ENCODE measurements around the gene CABP4. TPM values are rescaled to one million over a fixed set of nuclear protein-coding genes. Genes with fewer than 3 reads are reported as not detected.
A peak's percentile ranks its signal among the peaks of the same experiment; 100 is the strongest.

CABP4 gene
- total RNA-seq, 4 donors from 2014 or later, result 0.65 to 4.6 (median 3.0) TPM

DNA sequence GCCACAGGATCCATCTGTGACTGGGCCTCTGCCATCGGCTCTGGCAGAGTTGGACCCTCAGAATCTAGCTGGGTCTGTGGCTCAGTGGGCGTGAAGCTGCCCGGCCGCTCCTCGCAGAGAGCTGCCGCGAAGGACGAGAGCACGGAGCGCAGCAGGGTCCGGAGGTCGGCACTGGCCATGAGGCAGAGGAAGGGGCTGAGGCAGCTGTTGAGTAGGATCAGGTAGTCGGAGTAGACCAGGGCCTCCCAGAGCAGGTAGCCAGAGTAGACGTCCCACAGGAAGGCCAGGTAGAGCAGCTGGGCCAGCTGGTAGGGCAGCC, 3.5 kb upstream of the CABP4 start:
- DNase-seq (ENCODE audit: low spot score) (no peak), ATAC-seq (ENCODE audit: low FRiP score) (no peak)
- TF ChIP-seq, protein P1, sequence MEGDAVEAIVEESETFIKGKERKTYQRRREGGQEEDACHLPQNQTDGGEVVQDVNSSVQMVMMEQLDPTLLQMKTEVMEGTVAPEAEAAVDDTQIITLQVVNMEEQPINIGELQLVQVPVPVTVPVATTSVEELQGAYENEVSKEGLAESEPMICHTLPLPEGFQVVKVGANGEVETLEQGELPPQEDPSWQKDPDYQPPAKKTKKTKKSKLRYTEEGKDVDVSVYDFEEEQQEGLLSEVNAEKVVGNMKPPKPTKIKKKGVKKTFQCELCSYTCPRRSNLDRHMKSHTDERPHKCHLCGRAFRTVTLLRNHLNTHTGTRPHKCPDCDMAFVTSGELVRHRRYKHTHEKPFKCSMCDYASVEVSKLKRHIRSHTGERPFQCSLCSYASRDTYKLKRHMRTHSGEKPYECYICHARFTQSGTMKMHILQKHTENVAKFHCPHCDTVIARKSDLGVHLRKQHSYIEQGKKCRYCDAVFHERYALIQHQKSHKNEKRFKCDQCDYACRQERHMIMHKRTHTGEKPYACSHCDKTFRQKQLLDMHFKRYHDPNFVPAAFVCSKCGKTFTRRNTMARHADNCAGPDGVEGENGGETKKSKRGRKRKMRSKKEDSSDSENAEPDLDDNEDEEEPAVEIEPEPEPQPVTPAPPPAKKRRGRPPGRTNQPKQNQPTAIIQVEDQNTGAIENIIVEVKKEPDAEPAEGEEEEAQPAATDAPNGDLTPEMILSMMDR (IDR thresholded peaks at IDR 0.05), result no peak

DNA sequence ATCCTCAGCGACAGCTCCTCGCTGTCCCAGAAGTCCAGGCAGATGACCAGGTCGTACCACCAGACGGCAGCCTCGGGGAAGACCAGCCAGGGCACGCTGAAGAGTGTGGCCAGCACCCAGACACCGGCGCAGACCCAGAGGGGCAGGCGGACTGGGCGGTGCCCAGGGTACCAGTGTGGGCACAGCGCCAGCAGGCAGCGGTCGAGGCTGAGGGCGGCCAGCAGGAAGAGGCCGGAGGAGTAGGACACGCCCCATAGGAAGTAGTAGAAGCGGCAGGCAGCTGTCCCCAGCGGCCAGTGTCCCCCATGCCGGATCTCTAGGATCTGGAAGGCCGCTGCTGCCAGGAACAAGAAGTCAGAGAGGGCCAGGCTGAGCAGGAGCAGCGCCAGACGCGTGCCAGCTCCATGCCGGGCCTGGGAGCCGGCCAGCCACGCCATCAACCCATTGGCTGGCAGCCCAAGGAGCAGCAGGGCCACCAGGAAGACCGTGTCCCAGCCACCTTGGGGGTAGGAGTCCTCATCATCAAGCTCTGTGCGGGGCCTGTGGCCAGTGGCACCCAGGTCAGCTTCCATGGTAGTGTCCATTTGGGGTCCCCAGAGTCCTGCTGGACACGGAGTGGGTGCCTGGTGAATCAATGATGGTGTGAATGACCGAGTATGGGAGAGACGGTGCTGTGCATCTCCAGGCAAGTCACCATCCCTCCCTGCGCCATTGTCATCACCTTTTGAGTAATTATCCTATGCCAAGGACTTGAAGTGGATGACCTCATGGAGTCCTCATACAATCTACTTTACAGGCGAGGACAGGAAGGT, 2.8 kb upstream of the CABP4 start, which contains the start of gene GPR152:
Gene GPR152 (minus strand): TSS at position 589 of the 812 bp plus-strand sequence. CDS start 5 bp downstream, at position 584.
- TF ChIP-seq, protein P1 (IDR thresholded peaks at IDR 0.05), result no peak
- DNase-seq (ENCODE audit: low spot score) (no peak), ATAC-seq (ENCODE audit: low FRiP score) (peak; percentile 15)

DNA sequence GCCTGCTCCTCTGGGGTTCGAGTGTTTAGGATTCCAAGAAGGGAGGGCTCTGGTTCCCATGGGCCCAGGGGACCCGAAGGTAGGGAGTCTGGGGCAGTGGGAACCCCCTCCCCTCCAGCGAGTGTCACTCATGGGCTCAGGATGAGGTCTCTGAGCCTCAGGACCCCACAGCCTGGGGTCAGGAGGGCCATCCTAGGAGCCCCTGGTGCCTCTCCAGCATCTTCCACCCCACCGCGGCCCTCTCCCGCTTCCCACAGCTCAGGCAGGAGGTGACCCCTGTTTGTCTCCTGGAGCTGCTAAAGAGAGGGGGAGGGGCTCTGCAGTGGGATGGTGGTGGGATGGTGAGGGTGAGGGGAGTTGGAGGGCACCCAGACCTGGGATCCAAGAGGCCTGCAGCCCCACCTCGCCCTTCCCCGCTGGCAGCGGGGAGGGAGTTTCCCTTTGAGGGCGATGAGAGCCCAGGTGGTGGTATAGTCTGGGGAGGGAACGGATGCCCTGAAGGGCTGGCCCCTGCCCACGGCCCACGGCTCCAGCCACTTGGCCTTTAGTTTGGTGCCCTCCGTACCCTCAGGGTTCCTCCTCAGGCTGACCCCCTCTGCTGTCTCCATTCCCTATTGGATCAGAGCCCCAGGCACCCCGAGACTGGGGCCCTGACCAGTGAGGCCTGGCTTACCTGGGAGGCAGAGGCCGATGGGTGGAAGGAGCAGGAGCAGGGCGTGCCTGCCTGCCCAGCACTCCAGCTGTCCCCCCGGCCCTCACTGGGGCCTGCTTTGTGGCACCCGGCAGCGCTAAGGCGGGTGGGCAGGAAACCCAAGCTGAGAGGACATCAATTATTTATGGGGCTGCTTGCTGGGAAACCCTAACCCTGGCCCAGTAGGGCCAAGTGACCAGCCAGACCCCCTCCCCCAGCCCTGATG, 1.1 kb upstream of the CABP4 start:
- DNase-seq (ENCODE audit: low spot score) (no peak), ATAC-seq (ENCODE audit: low FRiP score) (no peak)
- TF ChIP-seq, protein P1 (IDR thresholded peaks at IDR 0.05), result no peak

DNA sequence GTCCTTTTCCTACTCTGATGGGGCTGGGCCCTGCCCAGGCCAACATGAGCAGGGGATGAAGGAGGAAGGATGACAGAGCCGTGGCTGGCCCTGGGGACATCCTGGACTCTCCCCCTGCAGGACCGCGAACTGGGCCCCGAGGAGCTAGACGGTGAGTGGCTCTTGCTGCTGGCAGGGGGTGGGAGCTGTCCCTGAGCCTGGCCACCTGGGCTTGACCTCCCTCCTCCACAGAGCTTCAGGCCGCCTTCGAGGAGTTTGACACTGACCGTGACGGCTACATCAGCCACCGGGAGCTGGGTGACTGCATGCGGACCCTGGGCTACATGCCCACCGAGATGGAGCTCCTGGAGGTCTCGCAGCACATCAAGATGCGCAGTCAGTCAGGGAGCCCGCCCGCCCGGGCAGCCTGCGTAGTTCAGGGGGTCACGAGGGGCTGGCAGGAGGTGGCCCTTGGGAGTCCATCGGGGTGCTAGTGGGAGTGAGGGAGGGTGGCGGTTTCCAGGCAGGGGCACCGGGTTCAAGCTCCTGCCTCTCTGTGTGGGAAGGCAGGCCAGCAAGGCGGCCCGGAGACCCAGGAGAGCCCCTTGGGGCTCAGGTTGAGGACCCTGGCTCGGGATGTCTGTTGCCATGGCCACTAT, 1.0 kb downstream of the CABP4 start:
- no peak for DNase-seq (ENCODE audit: low spot score)
- TF ChIP-seq, protein P1 (IDR thresholded peaks at IDR 0.05), result no peak
- ATAC-seq (ENCODE audit: low FRiP score), result no peak

DNA sequence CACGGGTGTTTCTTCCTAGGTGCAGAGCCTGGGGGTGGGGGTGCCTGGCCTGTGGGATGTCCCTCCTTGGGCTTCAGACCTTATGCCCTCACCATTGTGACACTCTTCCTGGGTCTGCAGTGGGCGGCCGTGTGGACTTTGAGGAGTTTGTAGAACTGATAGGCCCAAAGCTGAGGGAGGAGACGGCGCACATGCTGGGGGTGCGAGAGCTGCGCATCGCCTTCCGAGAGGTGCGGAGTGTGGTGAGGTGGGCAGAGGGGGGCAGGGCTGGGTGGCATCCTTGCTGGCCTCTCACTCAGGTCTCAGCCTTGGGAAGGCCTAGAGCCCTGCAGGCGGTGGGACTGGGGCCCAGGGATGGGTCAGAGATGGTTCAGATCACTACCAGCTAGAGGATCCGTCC, 2.3 kb downstream of the CABP4 start:
- TF ChIP-seq, protein P1 (IDR thresholded peaks at IDR 0.05), result no peak
- ATAC-seq (ENCODE audit: low FRiP score) (no peak), DNase-seq (ENCODE audit: low spot score) (no peak)

DNA sequence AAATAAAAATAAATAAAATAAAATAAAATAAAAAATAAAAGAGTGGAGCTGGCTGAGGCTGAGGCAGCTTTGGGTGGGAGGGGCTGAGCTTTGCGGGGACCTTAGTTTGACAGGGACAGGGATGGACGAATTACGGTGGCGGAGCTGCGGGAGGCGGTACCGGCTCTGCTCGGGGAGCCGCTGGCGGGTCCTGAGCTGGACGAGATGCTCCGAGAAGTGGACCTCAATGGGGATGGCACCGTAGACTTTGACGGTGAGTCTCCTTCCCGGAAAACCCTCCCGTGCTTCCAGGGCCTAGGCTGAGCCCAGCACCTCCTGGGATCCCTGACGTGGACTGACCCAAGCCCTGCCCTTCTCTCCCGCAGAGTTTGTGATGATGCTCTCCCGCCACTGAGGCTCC, 3.1 kb downstream of the CABP4 start:
- ATAC-seq (ENCODE audit: low FRiP score), result no peak
- TF ChIP-seq, protein P1 (IDR thresholded peaks at IDR 0.05), result no peak
- no peak for DNase-seq (ENCODE audit: low spot score)

All from omental fat pad (tissue), 4 donors.